ENCODE measurements around the gene NCOA3. TPM values are rescaled to one million over a fixed set of nuclear protein-coding genes. Genes with fewer than 3 reads are reported as not detected.
A peak's percentile ranks its signal among the peaks of the same experiment; 100 is the strongest.

Gene NCOA3
- total RNA-seq (10 to 100 TPM; 59.9 to 65.4 TPM), total RNA-seq (162 to 722 (median 329) reads per million in 172 experiments)
- 37.6 TPM for polyA plus RNA-seq (2013, experiment 1 of 2)
- 41.1 TPM for polyA plus RNA-seq (2013, experiment 2 of 2)

GRCh38 chr20:47501482-47502270 lies at the start of gene NCOA3:
NCOA3 (plus strand) TSS chr20:47501887; CDS start chr20:47622248, 120,361 bp downstream.
- Mint-ChIP-seq H3K9me3 (no peaks in the 10 kb centered on the region), H3K27me3 (no peaks in the 10 kb centered on the region), H3K4me3 (peak within 1 kb of the TSS; percentile 100), H3K4me1 (ENCODE audit: low read depth) (peaks cover 51% of the 10 kb centered on the region), H3K27ac (peak within 1 kb of the TSS; percentile 94), H3K36me3 (ENCODE audit: low read depth) (peaks cover 17% of the 10 kb centered on the region)
- Histone ChIP-seq H3K9me3 (ENCODE audit: control insufficient read depth in 1 of 2, insufficient read depth in 1 of 2, low read length in 2 of 2) (no peaks in the 10 kb centered on the region), H3K4me3 (ENCODE audit: low read length) (peak within 1 kb of the TSS; percentile 99), H3K36me3 (ENCODE audit: insufficient read depth, low read length) (no peaks in the 10 kb centered on the region), H3K4me1 (ENCODE audit: insufficient read depth, low read length) (peaks cover 25% of the 10 kb centered on the region), H3K27ac (ENCODE audit: low read depth in 1 of 2, low read length in 2 of 2) (peak within 1 kb of the TSS; percentile 78 to 85), H3K27me3 (ENCODE audit: control insufficient read depth in 1 of 2, insufficient read depth in 2 of 2, low read length in 2 of 2) (no peaks in the 10 kb centered on the region)
- CTCF ChIA-PET = interaction anchor here (0.7 to 2.0 kb wide), 7 partner anchors 13 to 1329 kb away, joined by 3 to 13 read pairs (median 4); no protein-coding TSS in a partner anchor
- ATAC-seq (ENCODE audit: poor library complexity) = peak; percentile 81
- POLR2A ChIA-PET = interaction anchor here (0.6 to 4.2 kb wide), 19 partner anchors 9 to 144 kb away, joined by 3 to 48 read pairs (median 5); partner anchors contain the start of gene ZMYND8
- intact Hi-C loops (cut with DNase I, micrococcal nuclease) = loop anchor here (5.0 to 10.0 kb wide), 5 partner anchors 53 to 144 kb away; partner anchors contain the start of gene ZMYND8 (in 1 of the 2)
- TF ChIP-seq CTCF (IDR thresholded peaks at IDR 0.05) = peak; percentile 48
- DNase-seq = peak; percentile 77 to 94 (median 87)

- Mint-ChIP-seq H3K27ac (no peak overlapping the region), H3K27me3 (no peaks in the 10 kb centered on the region), H3K36me3 (ENCODE audit: low read depth) (no peaks in the 10 kb centered on the region), H3K9me3 (no peaks in the 10 kb centered on the region), H3K4me3 (no peak overlapping the region), H3K4me1 (ENCODE audit: low read depth) (no peaks in the 10 kb centered on the region)
- ChIA-PET CTCF (no interaction called here), POLR2A (no interaction called here)
- no peaks in the 10 kb centered on the region for H3K27me3 ChIP-seq (ENCODE audit: control insufficient read depth in 1 of 2, insufficient read depth in 2 of 2, low read length in 2 of 2)
- intact Hi-C loops (cut with DNase I, micrococcal nuclease) = no loop called here
- DNase-seq (no peak), ATAC-seq (ENCODE audit: poor library complexity) (no peak)
- no peaks in the 10 kb centered on the region for H3K9me3 ChIP-seq (ENCODE audit: control insufficient read depth in 1 of 2, insufficient read depth in 1 of 2, low read length in 2 of 2)
- H3K36me3 ChIP-seq (ENCODE audit: insufficient read depth, low read length) = no peaks in the 10 kb centered on the region
- no peak overlapping the region for H3K27ac ChIP-seq (ENCODE audit: low read depth in 1 of 2, low read length in 2 of 2)
- H3K4me1 ChIP-seq (ENCODE audit: insufficient read depth, low read length) = no peaks in the 10 kb centered on the region
- no peak overlapping the region for H3K4me3 ChIP-seq (ENCODE audit: low read length)
- TF ChIP-seq CTCF (IDR thresholded peaks at IDR 0.05) = no peak
Observed at GRCh38 chr20:47452736-47453161, 48.9 kb upstream of the NCOA3 start.

GRCh38 chr20:47453167-47453782 lies 48.4 kb upstream of the NCOA3 start:
- no peaks in the 10 kb centered on the region for H3K27me3 Mint-ChIP-seq
- POLR2A ChIA-PET = no interaction called here
- H3K27me3 ChIP-seq (ENCODE audit: control insufficient read depth in 1 of 2, insufficient read depth in 2 of 2, low read length in 2 of 2) = no peaks in the 10 kb centered on the region
- H3K4me3 ChIP-seq (ENCODE audit: low read length) = no peak overlapping the region
- H3K4me1 Mint-ChIP-seq (ENCODE audit: low read depth) = no peaks in the 10 kb centered on the region
- no peaks in the 10 kb centered on the region for H3K36me3 Mint-ChIP-seq (ENCODE audit: low read depth)
- H3K4me3 Mint-ChIP-seq = no peak overlapping the region
- DNase-seq = no peak
- H3K27ac Mint-ChIP-seq = no peak overlapping the region
- no peak for ATAC-seq (ENCODE audit: poor library complexity)
- no peak overlapping the region for H3K27ac ChIP-seq (ENCODE audit: low read depth in 1 of 2, low read length in 2 of 2)
- no peaks in the 10 kb centered on the region for H3K9me3 ChIP-seq (ENCODE audit: control insufficient read depth in 1 of 2, insufficient read depth in 1 of 2, low read length in 2 of 2)
- H3K9me3 Mint-ChIP-seq = no peaks in the 10 kb centered on the region
- H3K36me3 ChIP-seq (ENCODE audit: insufficient read depth, low read length) = no peaks in the 10 kb centered on the region
- TF ChIP-seq CTCF (IDR thresholded peaks at IDR 0.05) = no peak
- CTCF ChIA-PET = no interaction called here
- H3K4me1 ChIP-seq (ENCODE audit: insufficient read depth, low read length) = no peaks in the 10 kb centered on the region
- intact Hi-C loops (cut with DNase I, micrococcal nuclease) = no loop called here

Data from CD4-positive, alpha-beta T cell (primary cell).